Thoracic aorta (tissue), 2 donors: Measurements from ENCODE around the gene INSR. TPM values are rescaled to one million over a fixed set of nuclear protein-coding genes. Genes with fewer than 3 reads are reported as not detected.

Experiments
- ATAC-seq: fragments of 150-250 bp; one replicate; pipeline ENCODE4 v1.8.0; 2017; ENCODE audit warnings: low read depth; ENCODE audit not compliant: insufficient number of reproducible peaks, low FRiP score
- DNase-seq: peaks from one replicate; pipeline ENCODE4 v3.0.0-alpha.2; 2020; ENCODE audit warnings: low spot score
- H3K27ac ChIP-seq, 2 donors: fragments of 200-600 bp; sonication (generic); 1 replicate in 1 of 2; 2 replicates in 1 of 2; pipeline ENCODE4 v1.5.1; 2016; ENCODE audit warnings: mild to moderate bottlenecking in 2 of 2, moderate library complexity in 2 of 2
- H3K27me3 ChIP-seq: fragments of 200-600 bp; sonication (generic); replicated peaks from 2 replicates; pipeline ENCODE4 v1.6.0; 2016; ENCODE audit warnings: mild to moderate bottlenecking; ENCODE audit not compliant: insufficient read depth
- H3K36me3 ChIP-seq: fragments of 200-600 bp; sonication (generic); one replicate; pipeline ENCODE4 v1.5.1; 2016
- H3K4me1 ChIP-seq, 2 donors: fragments of 200-600 bp; sonication (generic); 1 replicate in 1 of 2; 2 replicates in 1 of 2; pipeline versions ENCODE4 v1.5.1 to v1.6.0; 2016; ENCODE audit warnings: low read depth in 2 of 2, mild to moderate bottlenecking in 1 of 2; ENCODE audit not compliant: control insufficient read depth in 1 of 2
- H3K4me3 ChIP-seq: fragments of 200-600 bp; sonication (generic); 2 replicates; pipeline ENCODE4 v1.5.1; 2016; ENCODE audit warnings: mild to moderate bottlenecking
- H3K9me3 ChIP-seq: fragments of 200-600 bp; sonication (generic); 2 replicates; pipeline ENCODE4 v1.5.1; 2016
- total RNA-seq, 2 donors: library from RNA; depleted of rRNA; stranded (reverse); fragments of >200 nt; gene quantifications; one replicate each; pipeline versions ENCODE4 v1.1.0 to v1.2.3, GENCODE V29; 2016
- TF ChIP-seq, protein P1 (sequence below): fragments of 200-600 bp; sonication (generic); IDR thresholded peaks from one replicate; pipeline ENCODE4 v1.5.1; 2019; ENCODE audit warnings: antibody characterized with exemption

INSR gene
- total RNA-seq, 2 donors from 2014 or later = 102 to 116 TPM

DNA sequence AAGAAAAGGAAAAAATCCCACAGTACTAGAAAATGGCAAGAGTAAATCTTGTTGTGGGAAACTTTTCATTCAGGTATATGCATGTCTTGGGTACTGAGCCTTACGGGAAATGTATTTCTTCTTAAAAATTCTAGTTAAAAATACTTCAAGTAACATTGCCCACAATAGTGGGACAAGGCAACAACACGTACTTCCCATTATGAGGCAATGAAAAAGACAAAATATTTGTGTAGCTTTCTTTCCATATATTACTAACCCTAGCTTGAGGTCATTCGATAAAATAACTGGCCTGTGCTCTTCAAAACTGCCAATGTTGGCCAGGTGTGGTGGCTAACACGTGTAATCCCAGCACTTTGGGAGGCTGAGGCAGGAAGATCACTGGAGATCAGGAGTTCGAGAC lies 99.2 kb downstream of the INSR start:
- Histone ChIP-seq H3K27ac (no peak overlapping the region), H3K4me3 (no peak overlapping the region), H3K27me3 (no peaks in the 10 kb centered on the region), H3K36me3 (no peaks in the 10 kb centered on the region), H3K4me1 (peaks cover 14 to 17% of the 10 kb centered on the region in 2 donors), H3K9me3 (no peaks in the 10 kb centered on the region)
- no peak for DNase-seq
- ATAC-seq = no peak
- TF ChIP-seq, protein P1, sequence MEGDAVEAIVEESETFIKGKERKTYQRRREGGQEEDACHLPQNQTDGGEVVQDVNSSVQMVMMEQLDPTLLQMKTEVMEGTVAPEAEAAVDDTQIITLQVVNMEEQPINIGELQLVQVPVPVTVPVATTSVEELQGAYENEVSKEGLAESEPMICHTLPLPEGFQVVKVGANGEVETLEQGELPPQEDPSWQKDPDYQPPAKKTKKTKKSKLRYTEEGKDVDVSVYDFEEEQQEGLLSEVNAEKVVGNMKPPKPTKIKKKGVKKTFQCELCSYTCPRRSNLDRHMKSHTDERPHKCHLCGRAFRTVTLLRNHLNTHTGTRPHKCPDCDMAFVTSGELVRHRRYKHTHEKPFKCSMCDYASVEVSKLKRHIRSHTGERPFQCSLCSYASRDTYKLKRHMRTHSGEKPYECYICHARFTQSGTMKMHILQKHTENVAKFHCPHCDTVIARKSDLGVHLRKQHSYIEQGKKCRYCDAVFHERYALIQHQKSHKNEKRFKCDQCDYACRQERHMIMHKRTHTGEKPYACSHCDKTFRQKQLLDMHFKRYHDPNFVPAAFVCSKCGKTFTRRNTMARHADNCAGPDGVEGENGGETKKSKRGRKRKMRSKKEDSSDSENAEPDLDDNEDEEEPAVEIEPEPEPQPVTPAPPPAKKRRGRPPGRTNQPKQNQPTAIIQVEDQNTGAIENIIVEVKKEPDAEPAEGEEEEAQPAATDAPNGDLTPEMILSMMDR = no peak

GRCh38 chr19:7194566-7194965 lies 99.6 kb downstream of the INSR start:
- H3K27me3 ChIP-seq = no peaks in the 10 kb centered on the region
- TF ChIP-seq, protein P1 = no peak
- no peak for ATAC-seq

DNA sequence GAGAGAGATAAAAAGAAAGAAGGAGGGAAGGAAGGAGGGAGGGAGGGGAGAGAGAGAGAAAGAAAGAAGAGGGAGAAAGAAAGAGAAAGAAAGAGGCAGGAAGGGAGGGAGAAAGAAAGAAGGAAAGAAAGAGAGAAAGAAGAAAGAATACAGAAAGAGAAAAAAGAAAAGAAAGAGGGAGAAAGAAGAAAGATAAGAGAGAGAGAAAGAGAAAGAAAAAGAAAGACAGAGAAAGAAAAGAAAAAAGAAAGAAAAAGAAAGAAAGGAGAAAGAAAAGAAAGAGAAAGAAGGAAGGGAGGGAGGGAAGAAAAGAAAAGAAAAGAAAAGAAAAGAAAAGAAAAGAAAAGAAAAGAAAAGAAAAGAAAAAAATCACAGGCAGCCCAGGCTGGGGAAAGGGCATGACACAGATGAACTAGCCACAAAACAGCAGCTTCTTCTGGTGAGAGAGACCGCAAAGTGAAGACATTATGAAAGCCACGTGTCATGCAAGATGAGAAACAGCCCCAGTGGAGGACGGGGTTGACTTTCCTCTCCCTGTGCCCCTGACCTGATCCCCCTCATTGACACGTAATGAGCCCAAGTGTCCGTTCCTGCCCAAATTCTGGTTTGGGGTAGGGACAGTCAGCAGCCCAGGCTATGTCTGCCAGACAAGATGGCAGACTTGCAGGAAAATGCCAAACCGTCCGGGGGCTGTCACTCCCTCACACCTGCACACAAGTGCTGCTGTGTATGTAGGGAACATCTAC lies 102.1 kb downstream of the INSR start:
- no peak for DNase-seq
- no peak overlapping the region for H3K27ac ChIP-seq
- ATAC-seq = no peak

More at GRCh38 chr19:7194566-7194965, 99.6 kb downstream of the INSR start:
- Histone ChIP-seq H3K27ac (no peak overlapping the region), H3K9me3 (no peaks in the 10 kb centered on the region), H3K4me3 (no peak overlapping the region), H3K4me1 (peaks cover 14 to 17% of the 10 kb centered on the region in 2 donors), H3K36me3 (no peaks in the 10 kb centered on the region)
- no peak for DNase-seq

GRCh38 chr19:7188698-7189629 lies 105.2 kb downstream of the INSR start:
- H3K27me3 ChIP-seq = no peaks in the 10 kb centered on the region
- TF ChIP-seq, protein P1 = no peak
- H3K4me3 ChIP-seq = no peak overlapping the region
- no peak for ATAC-seq
- peaks cover 4% of the 10 kb centered on the region for H3K36me3 ChIP-seq
- H3K9me3 ChIP-seq = no peaks in the 10 kb centered on the region
- no peaks in the 10 kb centered on the region for H3K4me1 ChIP-seq
- DNase-seq = no peak
- no peak overlapping the region for H3K27ac ChIP-seq

More for the DNA sequence above, 102.1 kb downstream of the INSR start:
- Histone ChIP-seq H3K9me3 (no peaks in the 10 kb centered on the region), H3K4me3 (no peak overlapping the region), H3K27me3 (no peaks in the 10 kb centered on the region), H3K36me3 (no peaks in the 10 kb centered on the region), H3K4me1 (peaks cover 7 to 11% of the 10 kb centered on the region in 2 donors)
- TF ChIP-seq, protein P1 = no peak
